HG03064 (cell line): ENCODE results near the gene PTGFRN.

Source experiments
- ATAC-seq: cut with Tn5 transposase; IDR thresholded peaks from one replicate; pipeline ENCODE4 v1.9.1; 2021; ENCODE audit warnings: low read depth; ENCODE audit not compliant: unreplicated experiment

The PTGFRN gene

GRCh38 chr1:117025568-117025967, 115.9 kb downstream of the PTGFRN start:
- no peak for ATAC-seq

GRCh38 chr1:117026361-117026760, 116.6 kb downstream of the PTGFRN start:
- no peak for ATAC-seq

- no peak for ATAC-seq
Measured at GRCh38 chr1:117029685-117030084, 120.0 kb downstream of the PTGFRN start.

GRCh38 chr1:117030271-117030877, 120.7 kb downstream of the PTGFRN start:
- no peak for ATAC-seq

DNA sequence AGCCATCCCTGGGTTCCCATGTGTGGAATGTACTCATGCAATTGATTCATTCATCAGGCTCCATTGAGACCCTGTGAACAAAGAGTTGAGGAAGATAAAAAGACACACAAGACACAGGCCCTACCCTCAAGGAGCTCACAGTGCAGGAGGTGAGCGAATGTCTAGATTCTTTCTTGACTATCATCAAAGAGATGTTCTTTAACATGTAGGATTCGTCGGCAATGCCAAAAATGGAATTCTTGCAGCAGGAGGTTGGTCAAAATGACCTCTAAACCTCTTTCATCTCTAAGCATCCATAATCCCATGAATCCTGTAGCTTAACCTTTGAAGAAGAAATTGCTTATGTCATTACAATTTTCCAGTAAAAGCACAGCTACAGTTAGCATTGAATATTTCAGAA, 122.5 kb downstream of the PTGFRN start:
- no peak for ATAC-seq

- ATAC-seq, result no peak
Measured at GRCh38 chr1:117032681-117033539, 123.2 kb downstream of the PTGFRN start.

DNA sequence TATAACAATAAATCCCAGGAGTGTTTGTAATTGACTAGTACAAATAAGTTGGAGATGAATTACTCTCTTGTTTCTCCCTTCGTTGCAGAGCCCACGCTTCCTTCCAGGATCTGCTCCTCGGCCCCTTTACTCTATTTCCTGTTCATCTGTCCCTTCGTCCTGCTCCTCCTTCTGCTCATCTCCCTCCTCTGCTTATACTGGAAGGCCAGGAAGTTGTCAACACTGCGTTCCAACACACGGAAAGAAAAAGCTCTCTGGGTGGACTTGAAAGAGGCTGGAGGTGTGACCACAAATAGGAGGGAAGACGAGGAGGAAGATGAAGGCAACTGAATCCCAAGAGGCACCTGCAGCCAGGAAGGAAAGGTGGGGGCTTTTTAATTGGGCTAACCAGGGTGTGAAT, 124.1 kb downstream of the PTGFRN start:
- ATAC-seq, result no peak

GRCh38 chr1:117034791-117035290, 125.1 kb downstream of the PTGFRN start:
- ATAC-seq, result no peak

- ATAC-seq, result no peak
Measured at GRCh38 chr1:117036018-117036461, 126.3 kb downstream of the PTGFRN start.

- no peak for ATAC-seq
Measured at GRCh38 chr1:117037802-117038201, 128.1 kb downstream of the PTGFRN start.

DNA sequence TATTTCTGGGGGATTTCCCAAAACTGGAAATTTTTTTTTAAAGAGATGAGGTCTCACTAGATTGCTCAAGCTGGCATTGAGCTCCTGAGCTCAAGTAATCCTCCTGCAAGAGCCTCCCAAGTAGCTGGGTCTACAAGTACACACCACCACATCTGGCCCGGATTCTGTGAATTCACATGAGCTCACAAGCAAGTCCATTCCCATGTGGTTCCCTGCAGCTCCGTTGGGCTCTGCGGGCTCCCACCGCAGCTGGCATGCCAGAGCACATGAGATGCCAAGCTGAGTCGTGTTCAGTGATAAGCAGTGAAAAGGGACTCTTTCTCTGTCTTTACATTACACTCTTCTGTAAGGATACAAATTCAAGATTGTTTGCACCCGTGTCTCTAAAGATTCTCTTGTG, 128.5 kb downstream of the PTGFRN start:
- ATAC-seq, result no peak
